Lung (tissue), 12 donors: Measurements from ENCODE around the gene TNP1. TPM values are rescaled to one million over a fixed set of nuclear protein-coding genes. Genes with fewer than 3 reads are reported as not detected.

Source experiments
- ATAC-seq: fragments of 200-7000 bp; cut with Tn5 transposase; one replicate; pipeline ENCODE4 v1.9.1; 2020; ENCODE audit warnings: moderate number of reproducible peaks; ENCODE audit not compliant: insufficient read depth, low FRiP score
- DNase-seq, 3 donors: peaks; one replicate each; pipeline ENCODE4 v3.0.0-alpha.2; 2013 to 2017
- H3K27ac ChIP-seq, 2 donors: one replicate each; pipeline ENCODE4 v1.5.1; 2013; ENCODE audit warnings: mild to moderate bottlenecking in 2 of 2, moderate library complexity in 2 of 2, control low read depth in 1 of 2, inconsistent platforms in 1 of 2, low read depth in 1 of 2, low read length in 1 of 2
- H3K27me3 ChIP-seq, 3 donors: one replicate each; pipeline ENCODE4 v1.5.1; 2013; ENCODE audit warnings: low read length in 2 of 3; ENCODE audit not compliant: control insufficient read depth in 3 of 3, insufficient read depth in 3 of 3
- H3K36me3 ChIP-seq, 4 donors: one replicate each; pipeline ENCODE4 v1.5.1; 2013; ENCODE audit warnings: low read length in 4 of 4, mild to moderate bottlenecking in 1 of 4, moderate library complexity in 1 of 4; ENCODE audit not compliant: control insufficient read depth in 4 of 4, insufficient read depth in 4 of 4
- H3K4me1 ChIP-seq, 5 donors: one replicate each; pipeline ENCODE4 v1.5.1; 2013; ENCODE audit warnings: low read length in 5 of 5, mild to moderate bottlenecking in 2 of 5, moderate library complexity in 1 of 5; ENCODE audit not compliant: control insufficient read depth in 5 of 5, insufficient read depth in 5 of 5
- H3K4me3 ChIP-seq: one replicate; pipeline ENCODE4 v1.5.1; 2013; ENCODE audit warnings: mild to moderate bottlenecking, control low read depth, moderate library complexity
- H3K9ac ChIP-seq, 2 donors: one replicate each; pipeline ENCODE4 v1.5.1; 2013; ENCODE audit warnings: low read length in 2 of 2, control low read depth in 1 of 2; ENCODE audit not compliant: insufficient read depth in 1 of 2
- H3K9me3 ChIP-seq, 4 donors: one replicate each; pipeline ENCODE4 v1.5.1; 2013; ENCODE audit warnings: low read length in 3 of 4, mild to moderate bottlenecking in 1 of 4, moderate library complexity in 1 of 4; ENCODE audit not compliant: control insufficient read depth in 4 of 4, insufficient read depth in 3 of 4
- WGBS, 2 donors: extraction: QIAGEN DNeasy Blood & Tissue Kit; methylation state at CpG; one replicate each; pipeline ENCODE4 v1.1.7; 2013; 5-methylcytosine and 5-hydroxymethylcytosine counted together
- polyA plus RNA-seq, 2 donors: library from polyadenylated mRNA; stranded (reverse); fragments of 200-250 nt; gene quantifications; one replicate each; pipeline ENCODE4 v1.2.1, GENCODE V29; 2013
- total RNA-seq, 2 donors: library from RNA; depleted of rRNA in 1 of 2; stranded (reverse); fragments of >200 nt in 1 of 2; gene quantifications; one replicate each; pipeline ENCODE4 v1.2.1, GENCODE V29; 2014 to 2021
- TF ChIP-seq, protein P1 (sequence below): IDR thresholded peaks from 2 replicates; pipeline ENCODE4 v1.5.1; 2012; ENCODE audit warnings: mild to moderate bottlenecking; ENCODE audit errors: control extremely low read depth, extremely low read depth
- donor health status: control.
- donor health status: control.
- donor health status: Bipolar disorder and iron deficiency.
- donor health status: healthy.
- donor health status: DM: yes; HTN: yes; CAD: no.

The TNP1 gene
- total and polyA plus RNA-seq, 4 donors = not detected

GRCh38 chr2:216837740-216838139 is 22.1 kb downstream of the TNP1 start:
- Histone ChIP-seq H3K27ac (no peak overlapping the region), H3K9me3 (no peaks in the 10 kb centered on the region), H3K36me3 (no peaks in the 10 kb centered on the region), H3K27me3 (no peaks in the 10 kb centered on the region), H3K4me1 (peaks cover 0 to 3% (median 0%) of the 10 kb centered on the region in 5 donors), H3K9ac (no peak overlapping the region), H3K4me3 (no peak overlapping the region)
- ATAC-seq = no peak
- no peak for DNase-seq
- TF ChIP-seq, protein P1, sequence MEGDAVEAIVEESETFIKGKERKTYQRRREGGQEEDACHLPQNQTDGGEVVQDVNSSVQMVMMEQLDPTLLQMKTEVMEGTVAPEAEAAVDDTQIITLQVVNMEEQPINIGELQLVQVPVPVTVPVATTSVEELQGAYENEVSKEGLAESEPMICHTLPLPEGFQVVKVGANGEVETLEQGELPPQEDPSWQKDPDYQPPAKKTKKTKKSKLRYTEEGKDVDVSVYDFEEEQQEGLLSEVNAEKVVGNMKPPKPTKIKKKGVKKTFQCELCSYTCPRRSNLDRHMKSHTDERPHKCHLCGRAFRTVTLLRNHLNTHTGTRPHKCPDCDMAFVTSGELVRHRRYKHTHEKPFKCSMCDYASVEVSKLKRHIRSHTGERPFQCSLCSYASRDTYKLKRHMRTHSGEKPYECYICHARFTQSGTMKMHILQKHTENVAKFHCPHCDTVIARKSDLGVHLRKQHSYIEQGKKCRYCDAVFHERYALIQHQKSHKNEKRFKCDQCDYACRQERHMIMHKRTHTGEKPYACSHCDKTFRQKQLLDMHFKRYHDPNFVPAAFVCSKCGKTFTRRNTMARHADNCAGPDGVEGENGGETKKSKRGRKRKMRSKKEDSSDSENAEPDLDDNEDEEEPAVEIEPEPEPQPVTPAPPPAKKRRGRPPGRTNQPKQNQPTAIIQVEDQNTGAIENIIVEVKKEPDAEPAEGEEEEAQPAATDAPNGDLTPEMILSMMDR = no peak
- 53 to 72% methylated on average over 6 of the region's 6 CpGs for WGBS, 2 donors

DNA sequence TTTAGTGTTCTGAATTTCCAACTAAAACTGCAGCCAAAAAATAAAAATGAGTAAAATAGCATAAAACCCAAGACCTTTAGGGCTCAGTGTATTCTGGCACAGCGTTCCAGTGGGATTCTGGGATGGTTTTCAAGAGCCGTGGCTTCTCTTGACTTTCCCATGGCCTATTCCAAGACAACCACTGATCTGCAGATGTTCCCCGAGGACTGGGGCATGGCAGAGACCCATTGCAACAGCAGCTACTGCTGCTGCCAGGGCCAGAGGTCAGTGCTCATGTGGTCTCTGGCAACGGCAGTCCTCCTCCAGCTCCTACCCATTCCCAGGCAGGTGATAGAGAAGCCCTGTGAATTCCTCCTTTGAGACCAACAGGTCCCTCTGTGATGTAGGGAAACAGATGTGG is 26.8 kb downstream of the TNP1 start:
- TF ChIP-seq, protein P1 = no peak
- peaks cover 0 to 12% (median 8%) of the 10 kb centered on the region in 5 donors for H3K4me1 ChIP-seq
- ATAC-seq (no peak), DNase-seq (no peak)
- H3K4me3 ChIP-seq = no peak overlapping the region
- no peak overlapping the region for H3K9ac ChIP-seq
- 80% methylated on average over 4 of the region's 4 CpGs for WGBS, 2 donors
- no peaks in the 10 kb centered on the region for H3K27me3 ChIP-seq
- no peak overlapping the region for H3K27ac ChIP-seq
- no peaks in the 10 kb centered on the region for H3K9me3 ChIP-seq
- no peaks in the 10 kb centered on the region for H3K36me3 ChIP-seq

DNA sequence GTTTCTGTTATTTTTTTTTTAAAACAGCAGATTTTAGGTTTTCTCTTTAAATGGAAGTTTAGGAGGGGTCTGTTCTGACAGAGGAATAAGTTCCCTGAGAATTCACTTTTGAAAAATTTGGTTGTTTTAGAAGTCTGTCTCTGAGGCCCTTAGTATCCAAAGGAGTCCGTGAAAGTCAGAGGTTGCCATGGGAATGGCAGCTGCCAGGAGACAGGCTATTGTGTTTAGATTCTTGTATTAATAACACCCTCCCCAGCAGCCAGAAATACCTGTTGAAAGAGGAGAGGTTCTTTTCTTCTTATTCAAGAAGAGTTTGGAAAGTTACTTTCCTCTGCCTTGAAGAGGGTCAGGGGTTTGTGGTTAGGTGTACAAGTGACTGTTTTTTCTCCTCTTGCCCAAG is 29.5 kb downstream of the TNP1 start:
- no peaks in the 10 kb centered on the region for H3K36me3 ChIP-seq
- H3K4me1 ChIP-seq = peaks cover 0 to 12% (median 8%) of the 10 kb centered on the region in 5 donors
- TF ChIP-seq, protein P1 = no peak
- no peak overlapping the region for H3K4me3 ChIP-seq
- H3K9me3 ChIP-seq = no peaks in the 10 kb centered on the region
- ATAC-seq (no peak), DNase-seq (peak in 2 of 3 donors; percentile 34 to 49)
- WGBS, 2 donors = 79 to 86% methylated on average over 1 of the region's 1 CpG
- H3K9ac ChIP-seq = no peak overlapping the region
- H3K27me3 ChIP-seq = no peaks in the 10 kb centered on the region
- no peak overlapping the region for H3K27ac ChIP-seq

DNA sequence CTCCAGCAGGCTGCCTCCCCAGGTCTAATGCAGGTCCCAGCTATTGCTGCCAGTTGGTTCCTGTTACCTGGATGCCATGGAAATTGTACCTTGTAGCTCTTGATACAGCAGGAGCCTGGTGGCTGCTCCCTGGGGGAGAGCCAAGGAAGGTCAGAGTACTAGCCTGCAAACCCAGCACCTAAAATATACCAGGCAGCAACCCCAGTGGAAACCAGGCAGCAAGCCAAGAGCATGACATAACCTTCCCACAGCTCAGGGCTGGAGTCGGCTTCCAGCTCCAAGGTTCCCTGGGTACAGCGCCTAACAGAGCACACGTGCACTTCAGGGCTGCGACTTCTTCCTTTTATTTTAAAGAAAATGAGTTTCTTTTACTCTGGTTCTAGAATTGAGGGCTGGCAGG is 30.3 kb downstream of the TNP1 start:
- no peak overlapping the region for H3K4me3 ChIP-seq
- no peak overlapping the region for H3K9ac ChIP-seq
- DNase-seq (peak; percentile 65 to 82 (median 71)), ATAC-seq (no peak)
- no peak overlapping the region for H3K27ac ChIP-seq
- 47 to 53% methylated on average over 4 of the region's 4 CpGs for WGBS, 2 donors
- no peaks in the 10 kb centered on the region for H3K36me3 ChIP-seq
- peaks cover 0 to 12% (median 8%) of the 10 kb centered on the region in 5 donors for H3K4me1 ChIP-seq
- no peaks in the 10 kb centered on the region for H3K9me3 ChIP-seq
- TF ChIP-seq, protein P1 = no peak
- no peaks in the 10 kb centered on the region for H3K27me3 ChIP-seq
